22Rv1 (cell line): ENCODE data around the gene ATP5MK.
"Not testable (repeated sequence)": the region's sequence is repeated elsewhere in the genome, so short reads cannot be mapped to it uniquely, and the experiment has no call there.

ENCODE experiments used
- H3K27ac ChIP-seq: fragments of 450-650 bp; 2 replicates; pipeline ENCODE4 v1.5.1; 2017
- CTCF ChIP-seq: fragments of 450-650 bp; IDR thresholded peaks from 2 replicates; pipeline ENCODE4 v1.5.1; 2017; ENCODE audit warnings: mild to moderate bottlenecking
- ZFX ChIP-seq: fragments of 450-650 bp; IDR thresholded peaks from 2 replicates; pipeline ENCODE4 v1.6.1; 2017; ENCODE audit warnings: antibody characterized with exemption, borderline replicate concordance

ATP5MK gene

GRCh38 chr10:103373544-103373943 lies 22.7 kb downstream of the ATP5MK start:
- no peak overlapping the region for H3K27ac ChIP-seq
- TF ChIP-seq CTCF (no peak), ZFX (no peak)

GRCh38 chr10:103367782-103368518 lies 28.3 kb downstream of the ATP5MK start, which contains the start of gene TAF5:
Gene TAF5, plus strand, starts transcription at chr10:103367976. Its CDS starts 14 bp downstream, at chr10:103367990.
- no peak for TF ChIP-seq CTCF
- peak within 1 kb of the TSS; percentile 89 for H3K27ac ChIP-seq

GRCh38 chr10:103367379-103367781 lies 28.9 kb downstream of the ATP5MK start:
- H3K27ac ChIP-seq = peak overlapping the region; percentile 89

GRCh38 chr10:103360791-103361190 lies 35.5 kb downstream of the ATP5MK start:
- H3K27ac ChIP-seq = not testable (repeated sequence)

More at GRCh38 chr10:103367379-103367781, 28.9 kb downstream of the ATP5MK start:
- TF ChIP-seq CTCF = no peak

GRCh38 chr10:103359493-103359892 lies 36.8 kb downstream of the ATP5MK start:
- H3K27ac ChIP-seq = not testable (repeated sequence)

- no peak for TF ChIP-seq ZFX
- no peak for TF ChIP-seq CTCF
- H3K27ac ChIP-seq = no peak overlapping the region
Measured at GRCh38 chr10:103355906-103356599, 40.2 kb downstream of the ATP5MK start.

GRCh38 chr10:103354567-103354966 lies 41.7 kb downstream of the ATP5MK start:
- not testable (repeated sequence) for H3K27ac ChIP-seq

- 0 out of 2 replicates have a peak, but pooled peaks have one; percentile 0 for TF ChIP-seq CTCF
- no peak for TF ChIP-seq ZFX
- H3K27ac ChIP-seq = no peak overlapping the region
Measured at GRCh38 chr10:103353281-103353680, 43.0 kb downstream of the ATP5MK start.
